SK-N-MC (cell line): ENCODE data around the gene TUBGCP3.

ENCODE experiments used
- DNase-seq: peaks from one replicate; pipeline ENCODE4 v3.0.0-alpha.2; 2011; ENCODE audit warnings: low read depth, low spot score
- H3K27ac ChIP-seq: fragments of 200-600 bp; sonication (generic); 2 replicates; pipeline ENCODE4 v1.5.1; 2016; ENCODE audit warnings: mixed run types
- H3K36me3 ChIP-seq: fragments of 200-600 bp; sonication (generic); 2 replicates; pipeline ENCODE4 v1.6.1; 2017; ENCODE audit warnings: antibody characterized with exemption, low read length, mixed read lengths; ENCODE audit not compliant: insufficient read depth
- H3K4me3 ChIP-seq: fragments of 200-600 bp; sonication (generic); 2 replicates; pipeline ENCODE4 v1.5.1; 2016
- H3K9ac ChIP-seq: fragments of 200-600 bp; sonication (generic); 2 replicates; pipeline ENCODE4 v1.8.0; 2017; ENCODE audit warnings: mixed run types, mixed read lengths; ENCODE audit not compliant: insufficient read length
- H3K9me3 ChIP-seq: fragments of 200-600 bp; sonication (generic); 2 replicates; pipeline ENCODE4 v1.6.1; 2017; ENCODE audit warnings: low read depth, mild to moderate bottlenecking, antibody characterized with exemption, low read length, moderate library complexity, mixed read lengths
- EZH2 ChIP-seq: fragments of 200-600 bp; sonication (generic); IDR thresholded peaks from one replicate; pipeline ENCODE4 v1.6.1; 2017; ENCODE audit warnings: antibody characterized with exemption
- FOXP2 ChIP-seq: optimal IDR thresholded peaks from 2 replicates; pipeline ENCODE3; 2011; ENCODE audit warnings: mild to moderate bottlenecking, moderate library complexity; ENCODE audit not compliant: insufficient read depth; ENCODE audit errors: extremely low read length, control extremely low read depth
- POLR2AphosphoS5 ChIP-seq: IDR thresholded peaks from 2 replicates; pipeline ENCODE4 v1.6.1; 2012; ENCODE audit warnings: mild to moderate bottlenecking, low read depth, low read length, borderline replicate concordance

Gene TUBGCP3

GRCh38 chr13:112447761-112448603 lies 140.0 kb downstream of the TUBGCP3 start:
- Histone ChIP-seq H3K4me3 (no peak overlapping the region), H3K36me3 (no peaks in the 10 kb centered on the region), H3K27ac (no peak overlapping the region), H3K9ac (no peak overlapping the region), H3K9me3 (no peaks in the 10 kb centered on the region)
- no peak for DNase-seq
- TF ChIP-seq FOXP2 (no peak), EZH2 (no peak), POLR2AphosphoS5 (no peak)

- no peak for DNase-seq
- H3K36me3 ChIP-seq, result no peaks in the 10 kb centered on the region
- no peak overlapping the region for H3K27ac ChIP-seq
- no peaks in the 10 kb centered on the region for H3K9me3 ChIP-seq
- H3K9ac ChIP-seq, result no peak overlapping the region
- TF ChIP-seq FOXP2 (no peak), EZH2 (no peak), POLR2AphosphoS5 (no peak)
- no peak overlapping the region for H3K4me3 ChIP-seq
Observed at GRCh38 chr13:112447306-112447705, 140.6 kb downstream of the TUBGCP3 start.

GRCh38 chr13:112446867-112447266 lies 141.1 kb downstream of the TUBGCP3 start:
- no peak overlapping the region for H3K27ac ChIP-seq
- DNase-seq, result no peak
- TF ChIP-seq FOXP2 (no peak), POLR2AphosphoS5 (no peak), EZH2 (no peak)
- no peaks in the 10 kb centered on the region for H3K36me3 ChIP-seq
- H3K9ac ChIP-seq, result no peak overlapping the region
- no peaks in the 10 kb centered on the region for H3K9me3 ChIP-seq
- H3K4me3 ChIP-seq, result no peak overlapping the region

GRCh38 chr13:112446347-112446861 lies 141.5 kb downstream of the TUBGCP3 start:
- Histone ChIP-seq H3K9me3 (no peaks in the 10 kb centered on the region), H3K4me3 (no peak overlapping the region), H3K36me3 (no peaks in the 10 kb centered on the region), H3K27ac (no peak overlapping the region), H3K9ac (no peak overlapping the region)
- TF ChIP-seq FOXP2, result no peak
- TF ChIP-seq EZH2, result no peak
- no peak for TF ChIP-seq POLR2AphosphoS5
- DNase-seq, result no peak

GRCh38 chr13:112445411-112446271 lies 142.3 kb downstream of the TUBGCP3 start:
- Histone ChIP-seq H3K9me3 (no peaks in the 10 kb centered on the region), H3K27ac (no peak overlapping the region), H3K9ac (no peak overlapping the region), H3K4me3 (no peak overlapping the region), H3K36me3 (no peaks in the 10 kb centered on the region)
- DNase-seq, result no peak
- TF ChIP-seq FOXP2 (no peak), POLR2AphosphoS5 (no peak), EZH2 (no peak)

GRCh38 chr13:112444416-112445399 lies 143.2 kb downstream of the TUBGCP3 start:
- Histone ChIP-seq H3K4me3 (no peak overlapping the region), H3K9me3 (no peaks in the 10 kb centered on the region), H3K27ac (no peak overlapping the region), H3K36me3 (no peaks in the 10 kb centered on the region), H3K9ac (no peak overlapping the region)
- no peak for DNase-seq
- TF ChIP-seq POLR2AphosphoS5 (no peak), EZH2 (no peak), FOXP2 (no peak)

GRCh38 chr13:112443995-112444311 lies 144.0 kb downstream of the TUBGCP3 start:
- Histone ChIP-seq H3K36me3 (no peaks in the 10 kb centered on the region), H3K27ac (no peak overlapping the region), H3K4me3 (no peak overlapping the region), H3K9ac (no peak overlapping the region), H3K9me3 (no peaks in the 10 kb centered on the region)
- no peak for DNase-seq
- TF ChIP-seq FOXP2, result no peak
- no peak for TF ChIP-seq POLR2AphosphoS5
- no peak for TF ChIP-seq EZH2
